Heart left ventricle (tissue), 13 donors: ENCODE data around the gene CCNY.
"Not testable (repeated sequence)": the region's sequence is repeated elsewhere in the genome, so short reads cannot be mapped to it uniquely, and the experiment has no call there.

ENCODE experiments used
- POLR2A ChIP-seq, 2 donors: fragments of 450-650 bp; IDR thresholded peaks; one replicate each; pipeline ENCODE4 v1.6.1; 2017; ENCODE audit warnings: antibody characterized with exemption in 2 of 2, mild to moderate bottlenecking in 2 of 2, moderate library complexity in 2 of 2
- TF ChIP-seq, protein P1 (sequence below), 12 donors: fragments of 200-600 bp; sonication (generic) in 4 of 12; IDR thresholded peaks; one replicate each; pipeline versions ENCODE4 v1.5.0 to v1.8.0; 2018 to 2022; ENCODE audit warnings: antibody characterized with exemption in 12 of 12, mild to moderate bottlenecking in 5 of 12
- donor health status: ischemic (EF 13 %, LVEDD 7.1; RV severe dilation, severe dysfunction).
- donor health status: DM: no; HTN: yes; CAD: no.
- donor health status: DM: no; HTN: no; CAD: no.
- donor health status: ischemic (EF 25% LVEDD 6.9; RV normal size, moderate dysfunction).
- donor health status: ischemic (EF 25% LVEDD 5.7; RV mildly dilated, moderate dysfunction).
- donor health status: ischemic (EF 35%, LVEDD 5.7; RV mildly dilated, moderate dysfunction).
- donor health status: nonischemic (EF 11% LVEDD 7.7; RV severe dilation, severe dysfunction).
- donor health status: DM: yes; HTN: yes; CAD: no.
- donor health status: PGD.
- donor health status: ischemic (EF 29% LVEDD 5.4; RV normal size, mild dysfunction).
- donor health status: nonischemic (EF 23%, LVEDD 6.1; RV moderate dilation, normal function).

DNA sequence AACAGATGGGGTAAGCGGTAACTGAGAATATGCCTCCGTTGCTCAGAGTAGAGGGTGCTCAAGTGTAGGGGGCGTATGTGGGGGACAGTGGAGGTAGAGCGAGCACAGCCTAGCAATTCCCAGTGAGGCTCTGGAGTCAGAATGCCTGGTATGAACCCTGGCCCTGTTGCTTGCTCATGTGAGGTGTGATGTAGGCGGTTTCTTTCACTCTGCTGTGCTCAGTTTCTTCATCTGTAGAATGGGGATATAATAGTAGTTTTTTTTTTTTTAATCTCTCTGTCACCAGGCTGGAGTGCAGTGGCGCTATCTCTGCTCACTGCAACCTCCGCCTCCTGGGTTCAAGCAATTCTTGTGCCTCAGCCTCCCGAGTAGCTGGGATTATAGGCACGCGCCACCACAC, 82.3 kb downstream of the CCNY start:
- TF ChIP-seq, protein P1, sequence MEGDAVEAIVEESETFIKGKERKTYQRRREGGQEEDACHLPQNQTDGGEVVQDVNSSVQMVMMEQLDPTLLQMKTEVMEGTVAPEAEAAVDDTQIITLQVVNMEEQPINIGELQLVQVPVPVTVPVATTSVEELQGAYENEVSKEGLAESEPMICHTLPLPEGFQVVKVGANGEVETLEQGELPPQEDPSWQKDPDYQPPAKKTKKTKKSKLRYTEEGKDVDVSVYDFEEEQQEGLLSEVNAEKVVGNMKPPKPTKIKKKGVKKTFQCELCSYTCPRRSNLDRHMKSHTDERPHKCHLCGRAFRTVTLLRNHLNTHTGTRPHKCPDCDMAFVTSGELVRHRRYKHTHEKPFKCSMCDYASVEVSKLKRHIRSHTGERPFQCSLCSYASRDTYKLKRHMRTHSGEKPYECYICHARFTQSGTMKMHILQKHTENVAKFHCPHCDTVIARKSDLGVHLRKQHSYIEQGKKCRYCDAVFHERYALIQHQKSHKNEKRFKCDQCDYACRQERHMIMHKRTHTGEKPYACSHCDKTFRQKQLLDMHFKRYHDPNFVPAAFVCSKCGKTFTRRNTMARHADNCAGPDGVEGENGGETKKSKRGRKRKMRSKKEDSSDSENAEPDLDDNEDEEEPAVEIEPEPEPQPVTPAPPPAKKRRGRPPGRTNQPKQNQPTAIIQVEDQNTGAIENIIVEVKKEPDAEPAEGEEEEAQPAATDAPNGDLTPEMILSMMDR (IDR thresholded peaks at IDR 0.05): not testable (repeated sequence)
- not testable (repeated sequence) for TF ChIP-seq POLR2A (IDR thresholded peaks at IDR 0.05)
